ENCODE results near the gene IPO11.
A peak's percentile ranks its signal among the peaks of the same experiment; 100 is the strongest.

The IPO11 gene

DNA sequence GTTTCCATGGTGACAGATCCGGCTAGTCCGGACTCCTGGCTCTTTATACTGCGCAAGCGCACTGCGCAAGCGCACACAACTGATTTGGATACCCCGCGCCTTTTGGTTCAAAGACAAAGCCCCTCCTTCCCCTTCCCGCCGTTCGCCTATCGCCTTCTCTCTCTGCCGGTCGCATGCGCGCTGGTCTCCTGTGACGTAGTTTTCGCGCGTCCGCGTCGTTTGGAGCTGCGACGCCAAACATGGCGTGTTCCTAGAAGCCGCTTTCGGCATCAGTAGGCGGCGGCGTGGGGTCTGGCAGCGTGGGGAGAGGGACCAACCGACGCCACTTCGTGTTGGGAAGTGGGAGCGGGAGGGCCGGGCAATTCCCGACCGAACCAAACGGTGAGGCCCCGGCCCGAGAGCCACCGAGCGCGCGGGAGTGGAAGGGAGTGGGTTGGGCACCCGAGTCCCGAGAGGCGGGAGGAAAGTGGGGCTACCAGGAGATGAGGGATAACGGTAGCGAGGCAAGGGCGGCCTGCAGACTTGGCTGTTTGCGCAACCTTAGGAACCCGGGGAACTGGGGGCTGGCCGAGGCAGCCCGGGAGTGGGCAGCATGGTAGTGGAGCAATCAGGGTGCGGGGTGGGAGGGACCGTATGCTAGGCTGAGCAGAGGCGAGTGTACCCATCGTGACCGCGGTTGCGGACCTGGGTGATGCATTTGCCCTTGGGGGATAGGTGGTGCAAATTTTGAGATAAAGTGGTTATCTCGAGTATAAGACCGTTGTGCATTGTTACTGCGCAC lies at the start of gene IPO11:
IPO11 (plus strand) TSS at position 215 of the 781 bp plus-strand sequence. CDS start 24,517 bp downstream, outside the sequence.
- peak; percentile 98 for DNase-seq (ENCODE audit: low spot score)

DNA sequence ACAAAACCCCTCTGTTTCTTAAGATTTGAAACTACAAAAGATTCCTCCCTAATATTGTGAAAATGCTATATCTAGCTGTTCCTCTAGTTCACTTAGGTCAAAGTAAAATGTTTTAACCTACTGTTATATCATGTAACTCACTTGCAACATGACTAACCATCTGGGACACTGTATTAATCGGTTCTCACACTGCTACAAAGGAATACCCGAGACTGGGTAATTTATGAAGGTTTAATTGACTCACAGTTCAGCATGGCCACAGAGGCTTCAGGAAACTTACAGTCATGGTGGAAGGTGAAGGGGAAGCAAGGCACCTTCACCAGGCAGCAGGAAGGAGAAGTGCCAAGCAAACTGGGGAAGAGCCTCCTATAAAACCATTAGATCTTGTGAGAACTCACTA lies 43.5 kb upstream of the IPO11 start:
- DNase-seq (ENCODE audit: low spot score): no peak

DNA sequence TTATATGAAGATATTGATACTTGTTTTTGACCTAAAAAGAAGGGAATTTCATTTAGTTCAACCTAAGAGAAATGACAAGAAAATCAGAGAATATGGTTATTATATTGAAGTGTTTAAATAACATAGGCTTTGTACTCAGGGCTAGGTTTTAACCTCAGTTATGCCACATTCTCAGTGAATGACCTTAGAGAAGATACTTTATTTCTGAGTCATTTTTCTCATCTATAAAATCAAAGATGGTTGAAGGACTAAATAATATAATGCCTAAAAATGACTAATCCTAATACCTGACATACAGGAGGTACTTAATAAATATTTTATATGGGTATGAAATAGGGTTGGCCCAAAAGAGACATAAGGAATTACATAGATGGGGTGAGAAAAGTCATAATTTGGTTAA lies 41.2 kb upstream of the IPO11 start:
- DNase-seq (ENCODE audit: low spot score): no peak

DNA sequence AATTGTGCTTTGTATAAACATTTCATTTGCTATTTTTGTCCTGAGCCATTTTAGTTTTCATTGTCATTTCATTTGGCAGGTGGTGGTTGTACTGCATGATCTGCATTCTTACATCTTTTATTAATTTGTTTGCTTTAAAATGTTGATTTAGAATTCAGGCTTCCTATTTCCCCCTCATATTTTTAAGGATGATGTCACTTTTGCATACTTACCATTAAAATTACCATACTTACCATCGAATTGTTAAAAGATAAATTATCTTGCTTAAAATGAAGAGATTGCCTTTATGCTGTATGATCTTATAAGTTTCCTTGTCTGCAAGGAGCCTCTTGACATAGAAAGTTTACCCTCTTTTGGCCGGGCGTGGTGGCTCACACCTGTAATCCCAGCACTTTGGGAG lies 40.0 kb upstream of the IPO11 start:
- no peak for DNase-seq (ENCODE audit: low spot score)

DNA sequence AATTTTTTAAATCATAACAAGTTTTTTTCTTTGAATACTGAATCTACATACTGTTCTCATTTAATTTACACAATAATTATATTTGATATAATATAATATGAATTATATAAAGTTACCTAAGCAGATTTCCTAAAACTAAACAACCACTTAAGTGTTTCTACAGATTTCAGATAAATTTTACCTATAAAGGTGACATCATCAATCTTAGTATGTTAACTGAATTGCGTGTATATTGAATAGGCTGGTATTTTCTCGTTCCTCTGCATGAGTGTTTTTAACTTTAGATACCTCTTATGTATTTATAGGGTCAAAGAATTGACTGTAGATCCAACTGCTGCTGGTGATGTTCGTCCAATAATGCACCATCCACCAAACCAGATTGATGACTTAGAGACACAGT lies 39.2 kb upstream of the IPO11 start:
- no peak for DNase-seq (ENCODE audit: low spot score)

DNA sequence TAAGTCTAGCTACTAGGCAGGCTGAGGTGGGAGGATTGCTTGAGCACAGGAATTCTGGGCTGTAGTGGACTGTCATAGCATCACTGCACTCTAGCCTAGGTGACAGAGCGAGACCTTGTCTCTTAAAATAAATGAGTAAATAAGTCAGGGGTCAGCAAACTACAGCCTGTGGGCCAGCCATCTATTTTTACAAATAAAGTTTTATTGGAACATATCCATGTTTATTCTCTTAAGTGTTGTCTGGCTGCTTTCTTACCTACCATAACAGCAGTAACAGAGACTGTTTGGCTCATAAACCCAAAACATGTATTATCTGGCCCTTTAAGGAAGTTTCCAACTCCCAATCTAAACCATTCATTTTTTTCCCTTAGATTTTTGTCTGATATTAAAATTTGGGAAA lies 38.5 kb upstream of the IPO11 start:
- DNase-seq (ENCODE audit: low spot score): no peak

DNA sequence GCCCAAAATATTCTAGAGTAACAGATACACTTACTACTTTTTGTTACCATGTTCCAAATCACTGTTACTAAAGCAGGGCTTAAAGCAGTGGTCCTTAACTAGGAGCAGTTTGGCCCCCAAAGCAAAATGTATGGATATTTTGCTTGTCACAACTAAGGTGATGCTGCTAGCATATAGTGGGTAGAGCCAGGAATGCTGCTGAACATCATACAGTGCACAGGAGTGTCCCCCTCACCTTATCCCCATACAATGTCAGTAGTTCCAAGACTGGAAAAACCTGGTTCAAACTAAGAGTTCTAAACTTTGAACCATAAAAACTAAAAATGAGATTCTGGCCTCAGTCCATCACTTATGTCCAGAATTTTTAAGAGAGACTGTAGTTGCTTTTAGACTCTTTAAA lies 36.9 kb upstream of the IPO11 start:
- no peak for DNase-seq (ENCODE audit: low spot score)

DNA sequence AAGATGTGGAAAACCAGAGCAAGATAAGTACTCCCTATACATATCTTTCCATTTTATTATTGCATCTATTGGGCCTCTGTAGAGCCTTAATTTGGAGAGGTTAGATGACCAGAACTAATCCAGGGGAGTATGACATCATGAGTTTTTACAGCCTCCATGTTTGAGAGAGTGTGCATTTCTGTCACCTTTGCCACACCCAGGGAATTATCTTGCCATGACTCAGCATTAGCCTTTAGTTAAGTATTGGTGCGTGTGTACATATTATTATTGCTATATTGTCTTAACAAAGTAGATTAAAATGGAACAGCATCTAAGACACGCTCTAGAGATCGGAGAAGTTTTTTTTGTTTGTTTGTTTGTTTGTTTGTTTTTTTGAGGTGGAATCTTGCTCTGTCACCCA lies 36.5 kb upstream of the IPO11 start:
- no peak for DNase-seq (ENCODE audit: low spot score)

DNA sequence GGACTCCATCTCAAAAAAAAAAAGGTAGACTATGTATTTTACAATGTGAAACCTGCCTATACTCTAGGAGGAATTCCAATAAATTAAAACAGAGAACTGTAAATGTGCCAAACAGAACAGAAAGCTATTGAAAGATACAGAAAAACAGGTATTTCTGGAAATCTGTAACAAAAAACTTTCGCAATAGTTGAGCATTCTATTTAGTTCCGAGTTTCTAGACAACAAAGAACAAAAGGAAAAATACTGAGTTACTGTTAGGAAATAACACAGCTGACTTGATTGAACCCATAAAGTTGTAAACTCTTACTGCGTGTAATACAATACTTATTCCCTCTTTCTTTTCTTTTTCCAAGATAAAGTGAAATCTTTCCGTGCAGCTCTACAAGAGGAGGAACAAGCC lies 27.4 kb upstream of the IPO11 start:
- no peak for DNase-seq (ENCODE audit: low spot score)

DNA sequence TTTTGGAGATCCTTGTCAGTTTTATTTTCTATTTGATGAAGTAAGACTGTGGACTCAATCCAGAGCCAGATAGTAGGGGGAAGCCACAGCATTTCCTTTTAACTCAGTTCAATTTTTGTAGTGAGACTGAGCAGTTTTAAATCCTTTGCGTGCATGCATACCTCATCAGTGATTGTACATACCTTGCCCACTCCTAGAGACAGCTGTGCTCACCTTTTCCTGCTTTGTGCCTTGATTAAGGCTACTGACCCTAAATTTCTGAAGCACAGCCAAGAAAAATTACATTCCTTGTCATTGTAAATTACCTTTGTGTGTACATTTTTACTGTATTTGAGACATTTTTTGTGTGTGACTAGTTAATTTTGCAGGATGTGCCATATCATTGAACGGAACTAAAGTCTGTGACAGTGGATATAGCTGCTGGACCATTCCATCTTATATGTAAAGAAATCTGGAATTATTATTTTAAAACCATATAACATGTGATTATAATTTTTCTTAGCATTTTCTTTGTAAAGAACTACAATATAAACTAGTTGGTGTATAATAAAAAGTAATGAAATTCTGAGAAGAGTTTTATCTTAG lies 26.7 kb upstream of the IPO11 start:
- no peak for DNase-seq (ENCODE audit: low spot score)

DNA sequence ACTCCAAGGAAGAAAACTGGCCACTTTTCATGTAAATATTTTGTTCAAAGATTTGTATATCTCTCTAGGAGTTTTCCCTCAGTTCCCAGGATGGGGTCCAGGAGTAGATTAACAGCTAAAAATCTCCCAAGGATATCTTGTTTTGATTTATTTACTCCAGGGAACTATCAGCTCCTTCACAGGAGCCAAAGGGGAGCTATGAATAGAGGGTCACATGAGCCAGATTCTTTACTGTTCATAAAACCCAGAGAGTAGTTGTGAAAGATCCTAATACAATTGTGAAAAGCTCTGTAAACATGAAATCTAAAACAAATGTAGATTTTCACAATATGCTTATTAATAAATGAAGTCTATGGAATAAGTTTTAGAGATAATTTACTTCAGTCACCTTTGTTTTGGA lies 25.7 kb upstream of the IPO11 start:
- no peak for DNase-seq (ENCODE audit: low spot score)

DNA sequence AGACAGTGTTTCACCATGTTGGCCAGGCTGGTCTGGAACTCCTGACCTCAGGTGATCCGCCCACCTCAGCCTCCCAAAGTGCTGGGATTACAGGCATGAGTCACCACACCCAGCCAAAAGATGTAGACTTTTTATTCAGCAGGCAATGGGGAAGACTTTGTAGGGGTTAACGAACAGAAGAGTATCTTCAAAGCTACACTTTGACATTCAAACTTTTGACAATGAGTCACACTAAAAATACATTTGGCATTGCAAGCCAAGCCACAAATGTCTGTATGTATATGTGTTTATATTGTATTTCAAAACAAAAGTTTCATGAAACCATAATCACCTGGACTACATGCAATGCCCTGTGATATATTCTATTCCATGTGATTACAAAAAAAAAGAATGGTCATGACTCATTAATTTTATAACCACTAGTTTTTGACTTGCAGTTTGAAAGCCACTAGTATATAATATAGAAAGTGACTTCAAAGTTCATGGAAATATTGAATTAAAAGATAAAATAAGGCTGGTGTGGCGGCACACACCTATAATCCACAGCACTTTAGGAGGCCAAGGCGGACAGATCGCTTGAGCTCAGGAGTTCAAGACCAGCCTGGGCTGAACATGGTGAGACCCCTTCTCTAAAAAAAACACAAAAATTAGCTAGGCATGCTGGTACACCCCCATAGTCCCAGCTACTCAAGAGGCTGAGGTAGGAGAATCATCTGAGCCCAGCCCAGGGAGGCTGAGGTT lies 17.2 kb upstream of the IPO11 start:
- no peak for DNase-seq (ENCODE audit: low spot score)

DNA sequence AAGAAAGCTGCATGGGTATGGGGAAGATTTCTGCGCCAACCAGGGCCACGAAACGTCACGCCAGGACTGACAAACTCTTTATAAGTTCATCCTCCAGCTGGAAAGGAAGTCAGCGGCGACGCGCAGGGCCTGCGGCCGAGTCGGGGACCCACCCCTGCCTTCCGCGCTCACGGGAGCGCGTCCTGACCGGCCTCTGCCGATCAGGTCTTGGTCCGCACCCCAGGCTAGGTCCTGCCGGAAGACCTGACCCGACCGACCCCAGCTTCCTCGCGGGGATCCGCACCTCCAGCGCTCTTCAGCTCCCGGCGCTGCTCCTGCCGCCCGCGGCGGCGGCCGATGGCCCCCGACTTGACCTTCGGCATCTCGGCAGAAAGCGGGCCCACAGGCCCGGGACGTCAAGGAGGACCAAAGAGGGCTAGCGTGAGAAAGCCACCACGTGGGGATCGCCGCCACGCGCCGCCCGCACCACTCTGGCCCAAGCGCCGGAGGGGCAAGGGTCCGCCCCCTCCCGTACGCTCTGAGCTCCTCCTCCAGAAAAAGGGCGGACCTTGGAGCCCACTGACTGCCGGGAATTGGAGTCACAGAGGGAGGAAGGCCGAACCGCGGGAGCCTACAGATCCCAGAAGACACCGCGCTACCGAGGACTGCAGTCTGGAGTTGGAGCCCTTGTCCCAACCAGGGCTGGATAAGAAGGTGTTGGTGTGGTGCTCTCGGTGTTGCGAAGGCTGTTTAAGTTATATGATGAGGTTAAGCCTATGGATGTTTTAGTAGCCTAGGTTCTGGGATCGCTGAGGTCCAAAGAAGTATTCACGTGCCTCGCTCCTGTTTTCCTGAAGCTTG lies 8.9 kb upstream of the IPO11 start, which contains the start of gene DIMT1:
DIMT1 (minus strand) TSS at position 495 of the 840 bp plus-strand sequence; CDS start at position 362, 133 bp downstream.
- peak; percentile 97 for DNase-seq (ENCODE audit: low spot score)

DNA sequence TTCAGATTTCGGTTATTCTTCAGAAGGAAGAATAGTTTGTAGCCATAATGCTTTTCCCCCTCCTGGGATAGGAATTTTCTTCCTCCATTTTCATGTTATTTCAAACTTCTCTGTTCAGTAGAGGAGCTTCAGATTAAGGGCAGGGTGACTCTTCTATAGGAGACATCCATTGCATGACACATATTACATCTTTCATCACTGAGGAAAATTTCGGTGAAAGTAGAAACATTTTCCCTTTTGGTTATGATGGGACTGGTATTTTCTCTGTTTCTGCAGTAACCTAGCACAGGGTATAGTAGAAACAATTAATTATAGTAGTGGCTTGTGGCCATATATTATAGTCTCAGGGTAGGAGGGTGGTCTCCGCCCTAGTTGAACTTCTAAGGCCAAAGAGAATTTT lies 1.1 kb downstream of the IPO11 start:
- DNase-seq (ENCODE audit: low spot score): no peak

DNA sequence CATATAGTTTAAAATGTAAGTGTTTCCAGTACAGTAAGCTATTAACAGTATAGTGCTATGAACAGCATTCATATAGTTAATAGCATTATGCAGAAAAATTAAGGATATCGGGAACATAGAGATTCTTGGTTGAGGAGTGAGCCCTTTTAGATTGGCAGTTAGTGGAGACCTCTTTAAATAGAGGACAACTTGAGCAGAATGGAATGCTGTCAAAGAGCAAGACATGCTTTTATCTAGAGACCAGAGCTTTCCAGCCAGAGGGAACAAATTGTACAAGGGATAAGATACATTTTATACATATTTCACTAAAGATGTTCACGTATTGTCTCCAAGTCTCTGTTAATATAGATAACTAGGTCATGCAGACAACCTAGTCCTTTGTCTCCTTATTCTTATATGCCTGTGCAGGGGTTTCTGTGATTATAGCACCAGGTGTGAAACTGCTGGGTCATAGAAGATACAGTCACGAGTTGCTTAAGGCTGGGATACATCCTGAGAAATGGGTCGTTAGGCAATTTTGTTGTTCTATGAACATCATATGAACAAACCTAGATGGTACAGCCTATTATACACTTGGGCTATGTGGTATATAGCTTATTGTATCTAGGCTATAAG lies 6.0 kb downstream of the IPO11 start:
- no peak for DNase-seq (ENCODE audit: low spot score)

DNA sequence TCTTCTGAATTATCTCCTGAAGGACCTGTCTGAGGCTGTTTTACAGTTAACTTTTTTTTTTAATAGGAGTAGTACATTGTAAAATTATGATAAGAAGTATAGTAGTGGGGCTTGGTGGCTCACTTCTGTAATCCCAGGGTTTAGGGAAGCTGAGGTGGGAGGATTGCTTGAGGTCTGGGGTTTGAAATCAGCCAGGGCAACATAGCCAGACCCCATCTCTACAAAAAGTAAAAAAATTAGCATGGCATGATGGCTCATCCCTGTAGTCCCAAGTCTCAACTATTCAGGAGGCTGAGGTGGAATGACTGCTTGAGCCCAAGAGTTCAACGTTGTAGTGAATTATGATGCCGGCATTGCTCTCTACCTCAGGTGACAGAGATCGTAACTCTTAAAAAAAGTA lies 7.0 kb downstream of the IPO11 start:
- DNase-seq (ENCODE audit: low spot score): no peak

DNA sequence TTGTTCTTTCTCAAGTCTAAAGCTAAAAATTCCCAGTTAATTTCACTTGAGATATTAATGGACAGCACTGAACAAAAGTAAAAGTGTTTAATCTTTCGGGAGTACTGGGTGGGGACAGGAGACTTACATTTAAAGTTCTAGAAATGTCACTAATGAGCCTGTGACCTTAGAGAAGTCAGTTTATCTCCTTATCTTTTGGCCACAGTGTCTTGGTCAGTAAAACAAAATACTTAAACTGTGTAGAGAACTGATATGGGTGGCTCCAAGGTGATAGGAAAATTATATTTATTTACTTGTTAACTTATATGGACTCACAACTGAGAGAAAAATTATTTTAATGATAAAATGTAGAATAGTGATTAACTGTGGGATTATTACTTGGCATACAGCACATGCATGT lies 8.9 kb downstream of the IPO11 start:
- no peak for DNase-seq (ENCODE audit: low spot score)

DNA sequence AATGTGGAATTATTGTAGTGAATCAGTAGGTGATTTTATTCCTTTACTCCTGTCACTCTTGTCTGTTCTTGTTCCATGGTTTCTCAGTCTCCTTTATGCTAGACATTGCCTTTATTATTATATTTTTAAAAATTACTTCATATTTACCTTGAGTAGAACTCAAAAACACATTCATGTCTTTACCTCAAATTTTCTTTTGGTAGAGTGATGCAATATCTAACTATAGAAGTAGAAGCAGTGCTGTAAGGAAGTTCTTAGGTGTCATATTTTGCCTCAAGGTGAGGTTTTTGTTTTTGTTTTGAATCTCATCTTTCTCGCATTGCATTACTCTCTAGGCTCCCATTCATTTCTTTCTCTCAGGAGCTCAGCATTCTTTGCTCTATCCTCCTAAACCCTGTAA lies 12.2 kb downstream of the IPO11 start:
- DNase-seq (ENCODE audit: low spot score): no peak

DNA sequence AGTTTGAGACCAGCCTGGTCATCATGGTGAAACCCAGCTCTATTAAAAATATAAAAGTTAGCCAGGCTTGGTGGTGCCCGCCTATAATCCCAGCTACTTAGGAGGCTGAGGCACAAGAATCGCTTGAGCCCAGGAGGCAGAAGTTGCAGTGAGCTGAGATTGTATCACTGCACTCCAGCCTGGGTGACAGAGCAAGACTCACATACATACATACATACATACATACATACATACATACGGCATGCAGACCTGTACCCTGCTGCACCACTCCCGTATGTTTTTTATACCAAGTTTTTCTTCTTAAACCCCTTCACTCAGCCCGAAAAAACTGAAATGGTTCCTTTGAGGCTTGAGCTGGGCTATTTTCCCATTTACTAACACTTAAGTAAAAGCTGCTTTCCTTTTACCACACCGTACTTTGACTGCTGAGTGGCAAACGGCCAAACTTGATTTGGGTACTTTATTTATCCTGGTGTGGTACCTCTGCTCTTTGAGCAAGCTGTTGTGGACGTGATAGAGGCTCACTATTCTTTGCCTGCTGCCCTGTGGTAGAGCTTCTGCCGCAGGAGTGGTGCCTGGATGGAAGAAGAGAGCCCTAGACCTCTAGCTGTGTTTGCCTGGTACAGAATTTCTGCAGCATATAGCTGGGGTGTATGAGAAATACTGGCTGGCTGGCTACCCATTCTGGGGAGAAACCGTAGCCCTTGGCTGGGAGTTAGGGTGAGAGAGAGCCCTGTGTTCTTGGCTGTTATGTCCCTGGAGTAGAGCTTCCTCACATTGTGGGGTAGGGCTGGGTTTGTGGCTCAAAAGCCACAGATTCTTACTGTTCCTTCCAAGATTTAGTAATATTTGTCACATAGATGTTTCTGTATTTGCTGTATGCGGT lies 19.4 kb downstream of the IPO11 start:
- peak; percentile 62 for DNase-seq (ENCODE audit: low spot score)

DNA sequence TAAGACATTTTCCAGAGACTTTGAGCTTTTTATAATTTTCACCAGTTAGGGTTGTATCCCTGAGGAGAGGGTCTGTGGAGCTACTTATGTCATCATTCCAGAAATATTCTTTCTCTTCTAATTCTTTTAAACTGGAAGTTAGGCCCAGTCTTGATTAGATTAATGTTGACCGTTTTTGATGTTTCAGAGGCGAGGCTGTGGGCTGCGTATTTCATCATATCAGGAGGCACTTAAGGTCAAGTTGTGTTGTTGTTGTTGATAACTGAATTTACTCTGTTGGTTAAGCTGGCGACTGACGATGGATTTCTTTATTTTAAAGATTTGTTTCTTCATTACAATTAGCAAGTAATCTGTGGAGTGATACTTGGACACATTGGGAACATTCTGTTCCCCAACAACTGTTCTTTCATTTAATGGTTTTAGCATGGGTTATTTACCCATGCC lies 20.1 kb downstream of the IPO11 start:
- no peak for DNase-seq (ENCODE audit: low spot score)

DNA sequence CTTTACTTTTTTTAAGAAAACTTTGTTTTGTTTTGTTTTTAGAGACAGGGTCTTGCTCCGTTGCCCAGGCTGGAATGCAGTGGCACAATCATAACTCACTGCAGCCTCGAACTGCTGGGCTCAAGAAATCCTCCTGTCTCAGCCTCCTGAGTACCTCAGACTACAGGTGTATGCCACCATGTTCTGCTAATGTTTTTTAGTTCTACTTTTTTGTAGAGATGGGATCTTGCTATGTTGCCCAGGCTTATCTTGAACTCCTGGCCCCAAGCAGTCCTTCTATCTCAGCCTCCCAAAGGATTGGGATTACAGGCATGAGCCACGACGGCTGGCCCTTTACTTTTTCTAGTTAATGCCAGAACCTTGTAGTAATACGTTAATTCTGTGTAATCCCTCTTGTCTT lies 36.0 kb downstream of the IPO11 start:
- no peak for DNase-seq (ENCODE audit: low spot score)
